ENCODE measurements around the gene NCOA1. TPM values are rescaled to one million over a fixed set of nuclear protein-coding genes. Genes with fewer than 3 reads are reported as not detected.
"Not testable (repeated sequence)": the region's sequence is repeated elsewhere in the genome, so short reads cannot be mapped to it uniquely, and the experiment has no call there.

NCOA1 gene
- total and polyA plus RNA-seq, 2 of the 4 experiments (the other 2 are of a cell fraction), result 6.7 to 11.3 TPM

DNA sequence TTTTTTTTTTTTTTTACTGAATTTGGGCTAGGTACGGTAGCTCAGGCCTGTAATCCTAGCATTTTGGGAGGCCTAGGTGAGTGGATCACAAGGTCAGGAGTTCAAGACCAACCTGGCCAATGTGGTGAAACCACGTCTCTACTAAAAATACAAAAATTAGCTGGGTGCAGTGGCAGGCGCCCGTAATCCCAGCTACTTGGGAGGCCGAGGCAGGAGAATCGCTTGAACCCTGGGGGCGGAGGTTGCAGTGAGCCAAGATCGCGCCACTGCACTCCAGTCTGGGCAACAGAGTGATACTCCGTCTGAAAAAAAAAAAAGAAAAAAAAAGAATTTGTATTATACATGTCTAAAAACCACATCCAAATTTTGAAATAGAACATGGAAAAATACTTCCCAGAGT lies 78.5 kb downstream of the NCOA1 start:
- H2BK5ac ChIP-seq (ENCODE audit: low read depth, low read length, poor library complexity, severe bottlenecking); ATAC-seq (ENCODE audit: low read depth); H3K4me3 ChIP-seq (ENCODE audit: insufficient read depth, low read depth, low read length); H3K9ac ChIP-seq (ENCODE audit: low read depth, low read length); BruUV-seq (replicated peaks); H2AFZ ChIP-seq (replicated peaks; ENCODE audit: low read length, poor library complexity); H2BK120ac ChIP-seq (ENCODE audit: low read depth, low read length); H3K18ac ChIP-seq (ENCODE audit: low read depth, low read length); intact Hi-C loops (cut with micrococcal nuclease); H3K79me1 ChIP-seq (ENCODE audit: low read depth in 1 of 2, low read length in 2 of 2); H3K27me3 ChIP-seq (ENCODE audit: control insufficient read depth, insufficient read depth, low read length); H4K8ac ChIP-seq (ENCODE audit: low read depth in 2 of 2, low read length in 2 of 2); H3K23ac ChIP-seq (ENCODE audit: low read depth, low read length); H2AK5ac ChIP-seq (ENCODE audit: low read depth, low read length); H2AK9ac ChIP-seq (replicated peaks; ENCODE audit: low read depth, low read length, poor library complexity); in situ Hi-C loops (cut with MboI; ENCODE audit: low sequenced_read_pairs); H4K20me1 ChIP-seq (ENCODE audit: insufficient read depth, low read length); H3K36me3 ChIP-seq (ENCODE audit: control insufficient read depth, insufficient read depth, low read length); H3K4ac ChIP-seq (ENCODE audit: low read depth, low read length); H3K14ac ChIP-seq (replicated peaks; ENCODE audit: low read depth, low read length); CTCF ChIA-PET; H3K56ac ChIP-seq (ENCODE audit: extremely low read depth, insufficient read depth, low read length); H3K27ac ChIP-seq (ENCODE audit: insufficient read depth, low read length); H2BK15ac ChIP-seq (ENCODE audit: low read depth, low read length); H3K4me2 ChIP-seq (ENCODE audit: low read depth, low read length); DNase-seq; H4K91ac ChIP-seq (ENCODE audit: insufficient read depth, low read depth, low read length); H3K9me1 ChIP-seq (ENCODE audit: insufficient read depth, low read length); H3K4me1 ChIP-seq (ENCODE audit: control insufficient read depth, insufficient read depth, low read length); H2BK20ac ChIP-seq (ENCODE audit: low read depth, low read length); dilution Hi-C loops (cut with HindIII; ENCODE audit: low sequenced_read_pairs, unreplicated experiment); H4K5ac ChIP-seq (ENCODE audit: low read depth, low read length); H3K9me3 ChIP-seq (ENCODE audit: control insufficient read depth, insufficient read depth, low read length); POLR2A ChIA-PET (ENCODE audit: unreplicated experiment): not testable (repeated sequence)
- WGBS, 2 experiments (ENCODE audit: extremely low coverage in 2 of 2, insufficient read length in 1 of 2), result no CpG with 5 or more reads among the region's 10 CpGs

All from IMR-90 (cell line).